HCT116 (cell line): ENCODE results near the gene ATG4A. TPM values are rescaled to one million over a fixed set of nuclear protein-coding genes. Genes with fewer than 3 reads are reported as not detected.

ENCODE experiments used
- ATAC-seq: fragments of 200-7000 bp; cut with Tn5 transposase; 2 replicates; pipeline ENCODE4 v1.9.1; 2020; ENCODE audit warnings: mild to moderate bottlenecking, moderate library complexity
- BruUV-seq: library from RNA; stranded (reverse); fragments of 400-500 nt; replicated peaks from 2 replicates; lab custom pipeline; 2021; lab: Mats Ljungman, UMichigan
- CTCF ChIA-PET: fragments of 300-600 bp; sonication (Branson Sonifier 250); formaldehyde crosslinking; loops from one replicate; lab custom pipeline; 2021; ENCODE audit warnings: antibody characterized with exemption; lab: Charles Lee
- POLR2A ChIA-PET: fragments of 300-600, 350-600 bp; sonication (Branson Sonifier 250); formaldehyde crosslinking; loops from one replicate; lab custom pipeline; 2021; ENCODE audit warnings: antibody characterized with exemption; lab: Charles Lee
- RAD21 ChIA-PET, 2 experiments: fragments of 300-600 bp; sonication (Branson Sonifier 250); formaldehyde crosslinking; loops; one replicate each; lab custom pipeline; 2023; ENCODE audit warnings: low total read pairs in 2 of 2; ENCODE audit not compliant: uncharacterized antibody in 2 of 2, unreplicated experiment in 2 of 2, low non-redundant PET in 1 of 2; lab: Charles Lee
- DNase-seq: peaks from one replicate; pipeline ENCODE4 v3.0.0-alpha.2; 2010; ENCODE audit warnings: low read depth, low spot score
- H2AFZ ChIP-seq: fragments of 200-600 bp; shearing (Covaris generic), sonication (generic); 2 replicates; pipeline ENCODE4 v1.6.1; 2017; ENCODE audit warnings: low read depth, mixed run types, mixed read lengths, antibody characterized with exemption, low read length; ENCODE audit not compliant: poor library complexity, severe bottlenecking
- H3K27ac ChIP-seq: 2 replicates; pipeline ENCODE4 v1.5.1; 2012; ENCODE audit warnings: low read depth, low read length
- H3K27me3 ChIP-seq: fragments of 200-600 bp; sonication (generic); 2 replicates; pipeline ENCODE4 v1.6.1; 2016; ENCODE audit warnings: mixed run types, low read length, mixed read lengths; ENCODE audit not compliant: insufficient read depth
- H3K36me3 ChIP-seq, 2 experiments: fragments of 200-500 bp in 1 of 2; fragments of 200-600 bp in 1 of 2; sonication (Bioruptor generic) in 1 of 2; sonication (generic) in 1 of 2; 2 replicates each; pipeline versions ENCODE4 v1.5.1 to v1.6.1; 2014 to 2016; ENCODE audit warnings: low read length in 2 of 2, inconsistent platforms in 1 of 2, mixed read lengths in 1 of 2, mixed run types in 1 of 2; ENCODE audit not compliant: insufficient read depth in 2 of 2, control insufficient read depth in 1 of 2
- H3K4me1 ChIP-seq, 2 experiments: fragments of 200-600 bp in 1 of 2; sonication (generic) in 1 of 2; 2 replicates each; pipeline versions ENCODE4 v1.5.1 to v1.6.1; 2012 to 2017; ENCODE audit warnings: low read length in 2 of 2, inconsistent platforms in 1 of 2, mild to moderate bottlenecking in 1 of 2, mixed read lengths in 1 of 2, mixed run types in 1 of 2, moderate library complexity in 1 of 2; ENCODE audit not compliant: insufficient read depth in 2 of 2, control insufficient read depth in 1 of 2
- H3K4me2 ChIP-seq: fragments of 200-600 bp; sonication (generic); 2 replicates; pipeline ENCODE4 v1.6.1; 2017; ENCODE audit warnings: mixed run types, low read length, mixed read lengths
- H3K4me3 ChIP-seq, 2 experiments: fragments of 200-600 bp in 1 of 2; sonication (generic) in 1 of 2; replicated peaks in 1 of 2; 2 replicates each; pipeline ENCODE4 v1.5.1; 2011 to 2016; ENCODE audit warnings: low read length in 2 of 2, control low read depth in 1 of 2, low read depth in 1 of 2, mild to moderate bottlenecking in 1 of 2, mixed read lengths in 1 of 2, mixed run types in 1 of 2
- H3K79me2 ChIP-seq: fragments of 200-600 bp; sonication (generic); 2 replicates; pipeline ENCODE4 v1.6.1; 2017; ENCODE audit warnings: mild to moderate bottlenecking, mixed run types, low read length, moderate library complexity, mixed read lengths; ENCODE audit not compliant: insufficient read depth
- H3K9ac ChIP-seq: fragments of 200-600 bp; sonication (generic); 2 replicates; pipeline ENCODE4 v1.6.1; 2016; ENCODE audit warnings: low read length, mixed read lengths
- H3K9me2 ChIP-seq: fragments of 200-600 bp; sonication (generic), shearing (Covaris generic); 2 replicates; pipeline ENCODE4 v1.6.1; 2017; ENCODE audit warnings: mixed run types, mild to moderate bottlenecking, moderate library complexity; ENCODE audit not compliant: insufficient read depth
- H3K9me3 ChIP-seq, 2 experiments: fragments of 200-500 bp in 1 of 2; fragments of 200-600 bp in 1 of 2; sonication (Bioruptor generic) in 1 of 2; sonication (generic) in 1 of 2; 2 replicates each; pipeline ENCODE4 v1.6.1; 2014 to 2017; ENCODE audit warnings: low read length in 2 of 2, mixed read lengths in 2 of 2, inconsistent platforms in 1 of 2, low read depth in 1 of 2, mild to moderate bottlenecking in 1 of 2, mixed run types in 1 of 2, moderate library complexity in 1 of 2; ENCODE audit not compliant: control insufficient read depth in 1 of 2, insufficient read depth in 1 of 2
- H4K20me1 ChIP-seq: fragments of 200-600 bp; sonication (generic), shearing (Covaris generic); 2 replicates; pipeline ENCODE4 v1.6.1; 2017; ENCODE audit warnings: mixed run types, mild to moderate bottlenecking, moderate library complexity; ENCODE audit not compliant: insufficient read depth
- CBX3 ChIP-seq: IDR thresholded peaks from 2 replicates; pipeline ENCODE4 v1.6.1; 2012; ENCODE audit warnings: low read depth
- EGR1 ChIP-seq: IDR thresholded peaks from 2 replicates; pipeline ENCODE4 v1.6.1; 2012; ENCODE audit warnings: low read depth
- JUND ChIP-seq: IDR thresholded peaks from 2 replicates; pipeline ENCODE4 v1.6.1; 2012
- POLR2AphosphoS5 ChIP-seq: IDR thresholded peaks from 2 replicates; pipeline ENCODE4 v1.6.1; 2011; ENCODE audit warnings: mild to moderate bottlenecking, low read depth, low read length, moderate library complexity
- RAD21 ChIP-seq: IDR thresholded peaks from 2 replicates; pipeline ENCODE4 v1.6.1; 2012; ENCODE audit warnings: low read depth, mild to moderate bottlenecking
- SRF ChIP-seq: IDR thresholded peaks from 2 replicates; pipeline ENCODE4 v1.6.1; 2012; ENCODE audit warnings: low read depth
- ZFX ChIP-seq: fragments of 450-650 bp; IDR thresholded peaks from 2 replicates; pipeline ENCODE4 v1.6.1; 2017
- ZNF274 ChIP-seq: fragments of 200-500 bp; sonication (Bioruptor generic); IDR thresholded peaks from 2 replicates; pipeline ENCODE4 v1.6.1; 2014; ENCODE audit warnings: mild to moderate bottlenecking, low read depth, low read length, inconsistent platforms
- intact Hi-C: fragments of 100-400 bp; cut with micrococcal nuclease; formaldehyde crosslinking; loops from 2 replicates; pipeline ENCODE4 v1.10.0; 2022
- total RNA-seq: library from RNA; stranded (reverse); gene quantifications from one replicate; pipeline ENCODE4 v1.2.1, GENCODE V29; 2021; ENCODE audit not compliant: unreplicated experiment
- TF ChIP-seq, protein P1 (sequence below), 3 experiments: fragments of 200-600 bp in 1 of 3; sonication (generic) in 1 of 3; IDR thresholded peaks in 2 of 3; conservative IDR thresholded peaks in 1 of 3; 2 replicates each; pipeline ENCODE4 v1.5.1; 2012 to 2017; ENCODE audit warnings: low read depth in 2 of 3, low read length in 2 of 3, antibody characterized with exemption in 1 of 3, borderline replicate concordance in 1 of 3, control low read depth in 1 of 3, mild to moderate bottlenecking in 1 of 3, mixed read lengths in 1 of 3, mixed run types in 1 of 3, moderate library complexity in 1 of 3; ENCODE audit not compliant: insufficient read depth in 1 of 3
- TF ChIP-seq, protein P2 (sequence below): IDR thresholded peaks from 2 replicates; pipeline ENCODE4 v1.6.1; 2012
- TF ChIP-seq, protein P3 (sequence below): IDR thresholded peaks from 2 replicates; pipeline ENCODE4 v1.6.1; 2012; ENCODE audit warnings: low read depth
- TF ChIP-seq, protein P4 (sequence below): IDR thresholded peaks from 2 replicates; pipeline ENCODE4 v1.6.1; 2012

The ATG4A gene
- total RNA-seq, 1 experiment from 2014 or later: 4.1 TPM

DNA sequence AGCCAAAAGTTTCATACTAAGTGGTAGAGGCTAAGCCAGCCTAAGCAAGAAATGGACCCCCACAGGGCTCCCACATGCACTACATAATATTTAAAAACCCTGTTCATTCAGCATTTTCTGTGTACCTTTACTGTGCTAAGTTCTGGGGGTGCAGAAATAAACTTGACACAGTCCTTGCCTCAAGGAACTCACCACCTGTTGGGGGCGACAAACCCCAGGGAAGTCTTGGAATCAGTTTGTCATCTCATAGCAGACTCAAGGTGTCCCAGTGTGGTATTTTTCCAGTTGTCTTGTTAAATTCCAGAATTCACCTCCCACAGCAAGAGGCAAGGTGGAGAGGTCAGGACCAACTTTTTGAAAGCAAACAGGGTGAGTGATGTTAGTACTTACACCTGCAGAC is 43.1 kb downstream of the ATG4A start:
- H3K9me3 ChIP-seq: no peaks in the 10 kb centered on the region
- DNase-seq: no peak
- H3K4me3 ChIP-seq: no peak overlapping the region
- intact Hi-C loops: no loop called here
- H3K36me3 ChIP-seq: no peaks in the 10 kb centered on the region
- H3K79me2 ChIP-seq: no peaks in the 10 kb centered on the region
- no peaks in the 10 kb centered on the region for H3K27me3 ChIP-seq
- BruUV-seq: no TSS peak
- ChIA-PET CTCF (interaction anchor here (1.9 kb wide), 1 partner anchor 31 kb away, joined by 4 read pairs; no protein-coding TSS in a partner anchor), POLR2A (no interaction called here)
- no peak for ATAC-seq
- H4K20me1 ChIP-seq: no peaks in the 10 kb centered on the region
- no peak overlapping the region for H3K4me2 ChIP-seq
- H3K4me1 ChIP-seq: peaks cover 0 to 7% of the 10 kb centered on the region in 2 experiments; a peak in 2 of 4 replicates
- no peak overlapping the region for H3K27ac ChIP-seq
- H3K9me2 ChIP-seq: no peaks in the 10 kb centered on the region
- no peak overlapping the region for H3K9ac ChIP-seq
- no peak overlapping the region for H2AFZ ChIP-seq
- TF ChIP-seq JUND (no peak), RAD21 (peak; percentile 31), CBX3 (no peak)
- TF ChIP-seq, protein P1, sequence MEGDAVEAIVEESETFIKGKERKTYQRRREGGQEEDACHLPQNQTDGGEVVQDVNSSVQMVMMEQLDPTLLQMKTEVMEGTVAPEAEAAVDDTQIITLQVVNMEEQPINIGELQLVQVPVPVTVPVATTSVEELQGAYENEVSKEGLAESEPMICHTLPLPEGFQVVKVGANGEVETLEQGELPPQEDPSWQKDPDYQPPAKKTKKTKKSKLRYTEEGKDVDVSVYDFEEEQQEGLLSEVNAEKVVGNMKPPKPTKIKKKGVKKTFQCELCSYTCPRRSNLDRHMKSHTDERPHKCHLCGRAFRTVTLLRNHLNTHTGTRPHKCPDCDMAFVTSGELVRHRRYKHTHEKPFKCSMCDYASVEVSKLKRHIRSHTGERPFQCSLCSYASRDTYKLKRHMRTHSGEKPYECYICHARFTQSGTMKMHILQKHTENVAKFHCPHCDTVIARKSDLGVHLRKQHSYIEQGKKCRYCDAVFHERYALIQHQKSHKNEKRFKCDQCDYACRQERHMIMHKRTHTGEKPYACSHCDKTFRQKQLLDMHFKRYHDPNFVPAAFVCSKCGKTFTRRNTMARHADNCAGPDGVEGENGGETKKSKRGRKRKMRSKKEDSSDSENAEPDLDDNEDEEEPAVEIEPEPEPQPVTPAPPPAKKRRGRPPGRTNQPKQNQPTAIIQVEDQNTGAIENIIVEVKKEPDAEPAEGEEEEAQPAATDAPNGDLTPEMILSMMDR (IDR thresholded peaks at IDR 0.05 in 2 of 3, conservative IDR thresholded peaks at IDR 0.05 in 1 of 3; ENCODE audit: borderline replicate concordance in 1 of 3, insufficient read depth in 1 of 3, low read depth in 2 of 3, low read length in 2 of 3): peak in 2 of 3 experiments; percentile 32 to 36; a peak in 2 of 6 replicates
- TF ChIP-seq, all 23 proteins: peak for 2
- RAD21 ChIA-PET: no interaction called here

DNA sequence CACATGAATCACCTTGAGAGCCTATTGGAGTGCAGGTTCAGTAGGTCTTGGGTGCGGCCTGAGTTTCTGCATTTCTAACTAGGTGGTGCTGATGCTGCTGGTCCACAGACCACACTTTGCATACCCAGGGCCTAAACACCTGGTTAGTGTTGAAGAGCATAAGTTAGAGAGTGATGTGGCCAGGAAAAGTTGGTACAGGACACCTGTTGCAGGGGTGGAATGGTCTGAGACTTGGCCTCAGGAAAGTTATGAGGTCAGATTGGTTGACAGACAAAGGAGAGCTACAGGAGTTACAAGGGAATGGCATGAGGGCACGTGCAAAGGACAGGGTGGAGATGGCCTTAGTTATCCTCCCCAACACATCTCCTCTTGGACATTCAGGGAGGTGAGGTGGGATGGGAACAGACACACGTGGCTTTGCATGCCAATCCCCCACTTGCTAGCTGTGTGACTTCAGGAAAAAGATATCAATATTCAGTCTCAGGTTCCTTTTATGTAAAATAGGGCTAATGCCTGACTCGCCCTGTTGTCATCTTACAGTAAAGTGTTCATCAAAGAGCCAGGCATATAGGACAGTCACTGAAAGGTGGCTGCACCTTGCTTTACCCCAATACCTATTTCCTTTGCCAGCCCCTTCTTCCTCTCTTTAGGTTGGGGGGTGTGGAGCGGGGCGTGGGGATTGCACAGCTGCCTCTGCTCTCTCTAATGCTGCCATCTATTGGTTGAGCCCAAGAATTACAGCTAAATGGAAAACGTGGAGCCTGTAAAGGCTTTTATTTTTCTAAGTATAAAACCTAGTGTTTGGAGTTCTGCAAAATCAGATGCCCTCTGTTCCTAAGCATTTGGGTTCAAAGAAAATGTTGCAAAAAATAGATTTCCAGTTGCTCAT is 47.5 kb downstream of the ATG4A start:
- Histone ChIP-seq H3K9me2 (no peaks in the 10 kb centered on the region), H3K9ac (no peak overlapping the region), H2AFZ (no peak overlapping the region), H3K4me1 (no peaks in the 10 kb centered on the region), H3K27me3 (no peaks in the 10 kb centered on the region), H3K36me3 (no peaks in the 10 kb centered on the region), H3K4me2 (no peak overlapping the region), H3K9me3 (no peaks in the 10 kb centered on the region), H3K4me3 (no peak overlapping the region), H3K79me2 (no peaks in the 10 kb centered on the region), H4K20me1 (no peaks in the 10 kb centered on the region), H3K27ac (no peak overlapping the region)
- RAD21 ChIA-PET: no interaction called here
- CTCF ChIA-PET: interaction anchor here (1.2 kb wide), 1 partner anchor 16 kb away, joined by 3 read pairs; no protein-coding TSS in a partner anchor
- BruUV-seq: no TSS peak
- ATAC-seq (no peak), DNase-seq (no peak)
- POLR2A ChIA-PET: no interaction called here
- intact Hi-C loops: no loop called here
- TF ChIP-seq SRF (no peak), JUND (no peak), ZNF274 (no peak), ZFX (no peak), RAD21 (peak; percentile 24; the same call in 1 of the 2 replicates), EGR1 (no peak), POLR2AphosphoS5 (no peak)
- TF ChIP-seq, protein P2, sequence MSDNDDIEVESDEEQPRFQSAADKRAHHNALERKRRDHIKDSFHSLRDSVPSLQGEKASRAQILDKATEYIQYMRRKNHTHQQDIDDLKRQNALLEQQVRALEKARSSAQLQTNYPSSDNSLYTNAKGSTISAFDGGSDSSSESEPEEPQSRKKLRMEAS: no peak
- TF ChIP-seq, protein P3, sequence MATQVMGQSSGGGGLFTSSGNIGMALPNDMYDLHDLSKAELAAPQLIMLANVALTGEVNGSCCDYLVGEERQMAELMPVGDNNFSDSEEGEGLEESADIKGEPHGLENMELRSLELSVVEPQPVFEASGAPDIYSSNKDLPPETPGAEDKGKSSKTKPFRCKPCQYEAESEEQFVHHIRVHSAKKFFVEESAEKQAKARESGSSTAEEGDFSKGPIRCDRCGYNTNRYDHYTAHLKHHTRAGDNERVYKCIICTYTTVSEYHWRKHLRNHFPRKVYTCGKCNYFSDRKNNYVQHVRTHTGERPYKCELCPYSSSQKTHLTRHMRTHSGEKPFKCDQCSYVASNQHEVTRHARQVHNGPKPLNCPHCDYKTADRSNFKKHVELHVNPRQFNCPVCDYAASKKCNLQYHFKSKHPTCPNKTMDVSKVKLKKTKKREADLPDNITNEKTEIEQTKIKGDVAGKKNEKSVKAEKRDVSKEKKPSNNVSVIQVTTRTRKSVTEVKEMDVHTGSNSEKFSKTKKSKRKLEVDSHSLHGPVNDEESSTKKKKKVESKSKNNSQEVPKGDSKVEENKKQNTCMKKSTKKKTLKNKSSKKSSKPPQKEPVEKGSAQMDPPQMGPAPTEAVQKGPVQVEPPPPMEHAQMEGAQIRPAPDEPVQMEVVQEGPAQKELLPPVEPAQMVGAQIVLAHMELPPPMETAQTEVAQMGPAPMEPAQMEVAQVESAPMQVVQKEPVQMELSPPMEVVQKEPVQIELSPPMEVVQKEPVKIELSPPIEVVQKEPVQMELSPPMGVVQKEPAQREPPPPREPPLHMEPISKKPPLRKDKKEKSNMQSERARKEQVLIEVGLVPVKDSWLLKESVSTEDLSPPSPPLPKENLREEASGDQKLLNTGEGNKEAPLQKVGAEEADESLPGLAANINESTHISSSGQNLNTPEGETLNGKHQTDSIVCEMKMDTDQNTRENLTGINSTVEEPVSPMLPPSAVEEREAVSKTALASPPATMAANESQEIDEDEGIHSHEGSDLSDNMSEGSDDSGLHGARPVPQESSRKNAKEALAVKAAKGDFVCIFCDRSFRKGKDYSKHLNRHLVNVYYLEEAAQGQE: no peak
- TF ChIP-seq, protein P4, sequence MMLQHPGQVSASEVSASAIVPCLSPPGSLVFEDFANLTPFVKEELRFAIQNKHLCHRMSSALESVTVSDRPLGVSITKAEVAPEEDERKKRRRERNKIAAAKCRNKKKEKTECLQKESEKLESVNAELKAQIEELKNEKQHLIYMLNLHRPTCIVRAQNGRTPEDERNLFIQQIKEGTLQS: no peak
